Measurements from ENCODE around the gene SFXN1. TPM values are rescaled to one million over a fixed set of nuclear protein-coding genes. Genes with fewer than 3 reads are reported as not detected.
"Not testable (repeated sequence)": the region's sequence is repeated elsewhere in the genome, so short reads cannot be mapped to it uniquely, and the experiment has no call there.

SFXN1 gene, protein sequence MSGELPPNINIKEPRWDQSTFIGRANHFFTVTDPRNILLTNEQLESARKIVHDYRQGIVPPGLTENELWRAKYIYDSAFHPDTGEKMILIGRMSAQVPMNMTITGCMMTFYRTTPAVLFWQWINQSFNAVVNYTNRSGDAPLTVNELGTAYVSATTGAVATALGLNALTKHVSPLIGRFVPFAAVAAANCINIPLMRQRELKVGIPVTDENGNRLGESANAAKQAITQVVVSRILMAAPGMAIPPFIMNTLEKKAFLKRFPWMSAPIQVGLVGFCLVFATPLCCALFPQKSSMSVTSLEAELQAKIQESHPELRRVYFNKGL
- 202 and 239 TPM in 2 replicates for total RNA-seq (2014; rRNA removed; shearing (Covaris generic))

DNA sequence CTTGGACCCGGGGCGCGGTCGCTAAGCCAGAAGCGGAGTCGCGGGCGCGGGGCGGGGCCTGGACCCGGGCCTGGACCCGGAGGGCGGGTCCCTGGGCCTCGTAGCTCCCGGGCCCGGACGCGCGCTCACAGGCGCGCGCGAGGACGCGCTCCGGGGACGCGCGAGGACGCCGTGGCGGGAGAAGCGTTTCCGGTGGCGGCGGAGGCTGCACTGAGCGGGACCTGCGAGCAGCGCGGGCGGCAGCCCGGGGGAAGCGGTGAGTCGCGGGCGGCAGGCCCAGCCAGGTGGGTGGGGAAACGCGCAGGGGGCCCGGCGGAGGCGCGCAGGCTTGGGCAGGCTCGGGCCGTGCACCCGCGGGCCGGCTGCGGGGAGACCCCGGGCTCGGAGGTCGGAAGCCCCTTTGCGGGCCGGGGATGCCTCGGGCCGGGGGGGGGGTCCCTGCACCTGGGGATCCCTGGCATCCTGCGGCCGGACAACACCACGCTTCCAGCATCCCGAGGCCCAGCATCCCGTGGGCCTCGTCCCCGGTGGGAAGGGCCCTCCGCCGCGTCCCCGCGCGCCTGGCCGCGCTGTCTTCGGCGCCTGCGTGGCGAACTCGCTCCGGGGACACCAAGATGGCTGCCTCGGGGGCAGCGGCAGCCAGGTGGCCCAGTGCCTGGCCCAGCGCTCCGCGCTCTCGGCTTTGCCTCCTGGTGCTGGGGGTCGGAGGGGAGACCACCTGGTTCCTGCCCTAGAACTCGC, at the start of gene SFXN1:
Gene SFXN1, plus strand, starts transcription at position 177 of the 741 bp plus-strand sequence. CDS start 13,544 bp downstream, outside the sequence.
- peak; percentile 50 for DNase-seq (ENCODE audit: low spot score)

DNA sequence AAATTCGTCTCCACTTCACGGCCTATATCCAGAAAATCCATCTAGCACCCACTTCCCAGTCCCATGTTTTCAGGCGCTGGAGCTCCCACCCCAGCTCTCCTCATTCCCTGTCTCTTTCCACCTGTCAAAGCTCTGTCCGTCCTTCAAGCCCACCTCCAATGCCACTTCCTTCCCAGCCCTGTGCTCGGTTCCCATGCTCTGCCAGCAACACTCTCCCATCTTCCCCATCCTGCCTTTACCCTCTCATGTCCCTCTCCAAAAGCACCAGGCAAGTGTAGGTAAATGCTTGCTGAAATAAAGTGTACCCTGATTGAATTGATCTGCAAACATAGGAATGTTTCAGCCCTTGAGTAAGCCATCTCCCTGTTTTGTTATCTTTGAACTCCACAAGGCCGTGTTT, 43.6 kb upstream of the SFXN1 start:
- no peak for DNase-seq (ENCODE audit: low spot score)

DNA sequence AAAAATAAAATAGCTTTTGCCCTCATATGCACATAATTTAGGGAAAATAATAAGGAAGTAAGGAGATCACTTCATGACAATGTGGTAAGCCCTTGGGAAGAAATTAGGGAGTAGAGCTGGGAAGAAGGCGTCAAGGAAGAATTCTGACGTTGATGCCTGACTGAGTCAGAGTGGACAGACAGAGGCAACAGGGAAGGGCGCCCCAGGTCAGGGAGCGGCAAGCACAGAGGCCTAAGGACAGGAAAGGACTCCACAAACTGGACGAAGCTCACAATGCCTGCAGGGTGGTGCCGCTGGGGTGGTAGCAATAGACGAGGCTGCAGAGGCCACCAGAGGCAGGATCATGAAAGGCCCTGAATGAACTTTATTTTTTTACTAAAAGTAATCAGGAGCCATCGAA, 42.0 kb upstream of the SFXN1 start:
- DNase-seq (ENCODE audit: low spot score) = no peak

DNA sequence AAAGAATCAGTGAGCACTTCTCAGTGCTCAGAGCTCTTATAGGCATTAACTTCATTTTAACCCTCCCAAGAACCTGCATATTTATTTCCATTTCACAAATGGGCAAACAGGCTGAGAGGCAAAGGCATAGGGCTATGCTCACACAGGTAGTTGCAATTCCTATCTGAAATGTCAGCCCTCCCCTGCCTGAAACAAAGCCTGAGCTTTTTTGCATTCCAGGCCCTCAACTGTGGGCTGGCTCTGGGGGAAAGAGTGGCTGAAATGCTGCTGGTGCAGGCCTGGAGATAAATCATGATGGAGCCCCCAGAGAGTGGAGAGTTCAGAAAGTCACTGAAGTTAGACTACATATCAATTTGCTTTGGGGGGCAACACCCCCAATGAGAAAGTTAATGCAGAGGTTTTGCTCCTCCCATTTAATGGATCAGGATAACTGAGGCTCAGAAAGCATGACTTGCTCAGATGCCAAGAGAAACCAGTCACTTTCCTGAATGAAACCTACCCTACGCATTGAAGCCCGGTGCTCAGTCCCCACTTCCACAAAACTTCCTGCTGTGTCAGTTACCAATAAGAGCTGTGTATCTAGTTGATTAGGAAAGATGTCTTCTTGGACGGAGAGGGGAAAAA, 40.0 kb upstream of the SFXN1 start:
- no peak for DNase-seq (ENCODE audit: low spot score)

DNA sequence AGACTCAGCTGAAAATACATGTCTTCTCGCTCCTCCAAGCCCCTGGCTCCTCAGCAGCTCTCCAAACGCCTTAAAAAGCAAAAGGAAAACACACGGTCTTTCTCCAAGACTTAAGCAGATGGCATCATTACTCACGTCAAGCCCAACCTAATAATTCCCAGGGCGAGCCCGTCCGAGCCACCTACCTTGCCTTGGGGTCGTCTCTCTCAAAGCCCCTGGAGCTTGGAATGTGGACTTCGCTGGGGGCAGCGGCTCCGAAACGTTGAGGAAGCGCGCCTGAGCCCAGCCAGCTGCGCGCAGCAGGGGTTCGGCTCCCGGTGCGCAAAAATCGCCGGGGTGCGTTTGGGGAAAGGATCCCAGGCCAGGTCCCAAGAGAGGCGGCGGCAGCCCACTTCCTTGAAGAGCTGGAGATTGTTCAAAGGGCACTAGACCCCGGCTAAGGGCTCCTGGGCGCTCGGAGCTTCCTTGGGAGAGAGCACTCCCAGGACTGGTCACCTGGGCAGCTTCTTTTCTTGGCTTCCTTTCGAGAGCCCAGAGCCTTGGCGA, 34.8 kb upstream of the SFXN1 start:
- DNase-seq (ENCODE audit: low spot score) = no peak

DNA sequence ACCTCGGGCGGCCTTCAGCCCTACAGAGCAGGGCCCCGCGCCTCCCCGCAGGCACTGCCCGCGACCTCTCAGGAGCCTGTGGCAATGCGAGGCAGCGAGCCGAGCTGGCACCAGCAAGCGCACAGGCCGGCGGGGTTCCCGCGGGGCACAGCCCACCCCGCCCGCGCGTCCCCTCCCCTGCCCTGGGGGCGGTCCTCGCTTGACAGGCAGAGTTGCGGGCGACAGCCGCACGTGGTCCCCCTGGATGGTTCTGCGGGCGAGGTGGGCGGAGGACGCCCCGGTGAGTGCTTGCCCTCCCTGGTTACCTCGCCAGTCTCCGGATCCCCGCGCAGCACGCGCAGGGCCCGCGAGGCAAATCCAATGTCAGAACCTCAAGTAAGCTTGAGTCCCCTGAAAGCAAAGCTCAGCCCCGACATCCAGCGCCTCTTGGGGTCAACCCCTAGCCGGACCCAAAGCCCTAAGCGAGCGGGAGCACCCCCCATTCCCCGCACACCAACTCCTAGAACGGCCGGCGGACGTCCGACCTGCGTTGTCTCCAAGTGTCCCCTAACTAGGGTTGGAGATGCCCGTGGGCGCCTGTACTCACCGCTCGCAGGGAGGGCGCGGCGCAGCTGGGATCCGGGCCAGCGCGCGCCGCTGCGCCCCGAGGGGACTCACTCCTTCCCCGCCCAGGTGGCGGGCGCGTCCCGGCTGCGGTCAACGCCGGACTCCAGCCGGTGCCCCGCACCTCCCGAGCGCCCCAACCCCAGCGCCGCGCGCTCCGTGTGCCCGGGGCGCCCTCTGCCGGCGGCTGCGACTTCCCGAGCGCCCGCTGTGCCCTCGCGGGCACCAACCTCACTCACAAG, 34.1 kb upstream of the SFXN1 start, which contains the start of gene DRD1:
Gene DRD1, minus strand, starts transcription at position 123 of the 845 bp plus-strand sequence. CDS start 1,083 bp downstream, outside the sequence.
- no peak for DNase-seq (ENCODE audit: low spot score)

DNA sequence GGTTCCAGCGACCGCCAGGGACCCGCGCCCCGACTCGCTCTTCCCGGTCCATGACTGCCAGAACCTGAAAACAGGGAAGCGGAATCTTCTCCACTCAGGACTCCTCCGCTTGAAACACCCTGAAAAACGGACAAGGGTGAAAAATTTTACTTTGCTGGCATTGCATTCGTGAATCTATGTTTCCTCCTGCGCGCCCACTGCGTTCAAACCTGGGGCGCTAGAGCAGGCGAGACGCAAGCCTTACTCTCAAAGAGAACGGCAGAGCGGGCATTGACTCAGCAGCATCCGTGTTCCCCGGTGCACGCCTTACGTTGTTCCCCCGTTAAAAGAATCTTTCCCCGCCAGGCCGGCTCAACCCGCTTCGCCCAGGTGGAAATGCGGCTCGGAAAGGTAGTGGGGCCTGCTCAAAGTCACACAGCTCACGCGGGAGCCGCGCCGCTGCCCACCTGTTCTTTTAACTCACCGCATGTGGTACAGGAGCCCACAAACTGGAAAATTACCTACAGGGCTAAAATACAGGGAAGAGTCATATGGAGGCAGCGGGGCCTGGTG, 33.4 kb upstream of the SFXN1 start:
- no peak for DNase-seq (ENCODE audit: low spot score)

DNA sequence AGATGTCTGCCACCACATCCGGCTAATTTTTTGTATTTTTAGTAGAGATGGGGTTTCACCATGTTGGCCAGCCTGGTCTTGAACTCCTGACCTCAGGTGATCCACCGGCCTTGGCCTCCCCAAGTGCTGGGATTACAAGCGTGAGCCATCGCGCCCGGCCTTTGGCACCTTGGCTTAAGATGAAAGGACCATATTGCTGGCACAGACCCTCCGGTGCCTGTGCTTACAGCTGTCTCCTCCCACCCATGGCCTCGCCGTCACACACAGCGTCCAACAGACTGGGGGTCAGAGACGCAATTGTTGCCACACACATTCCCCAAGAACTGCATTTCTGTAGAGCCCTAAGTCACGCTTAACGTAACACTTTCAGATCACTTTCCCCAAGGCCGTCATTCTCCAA, 32.0 kb upstream of the SFXN1 start:
- DNase-seq (ENCODE audit: low spot score) = not testable (repeated sequence)

DNA sequence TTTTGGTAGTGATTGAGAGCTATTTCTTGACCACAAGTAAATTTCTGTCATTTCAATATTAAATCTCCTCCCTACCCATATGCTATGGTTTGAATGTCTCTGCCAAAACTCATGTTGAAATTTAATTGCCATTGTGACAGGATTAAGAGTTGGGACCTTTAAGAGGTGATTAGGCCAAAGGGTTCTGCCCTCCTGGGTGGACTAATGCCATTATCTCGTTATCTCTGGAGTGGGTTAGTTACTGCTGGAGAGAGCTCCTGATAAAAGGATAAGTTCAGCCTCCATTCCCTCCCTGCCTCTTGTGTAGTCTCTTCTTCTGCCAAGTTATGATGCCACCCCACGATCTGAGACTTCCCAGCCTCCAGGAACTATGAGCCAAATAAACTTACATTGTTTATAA, 30.8 kb upstream of the SFXN1 start:
- DNase-seq (ENCODE audit: low spot score) = no peak

DNA sequence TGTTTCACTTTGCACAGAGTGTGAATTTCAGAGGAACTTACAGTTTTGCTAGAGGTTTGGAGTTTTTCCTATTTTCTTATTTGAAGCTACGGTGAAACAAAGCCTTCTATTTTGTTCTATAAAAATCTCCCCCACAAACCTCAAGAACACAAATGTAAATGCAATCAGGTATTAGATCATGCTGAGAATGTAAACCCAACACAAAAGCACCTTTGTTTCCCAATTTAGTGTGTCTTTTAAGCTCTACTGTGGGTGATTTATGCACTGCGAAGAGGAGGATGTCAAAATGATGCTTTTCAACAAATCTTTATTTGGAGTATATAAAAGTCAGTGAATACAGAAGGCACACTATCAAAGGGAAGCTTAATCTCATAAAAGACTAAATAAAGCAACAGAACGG, 30.1 kb upstream of the SFXN1 start:
- DNase-seq (ENCODE audit: low spot score) = no peak

DNA sequence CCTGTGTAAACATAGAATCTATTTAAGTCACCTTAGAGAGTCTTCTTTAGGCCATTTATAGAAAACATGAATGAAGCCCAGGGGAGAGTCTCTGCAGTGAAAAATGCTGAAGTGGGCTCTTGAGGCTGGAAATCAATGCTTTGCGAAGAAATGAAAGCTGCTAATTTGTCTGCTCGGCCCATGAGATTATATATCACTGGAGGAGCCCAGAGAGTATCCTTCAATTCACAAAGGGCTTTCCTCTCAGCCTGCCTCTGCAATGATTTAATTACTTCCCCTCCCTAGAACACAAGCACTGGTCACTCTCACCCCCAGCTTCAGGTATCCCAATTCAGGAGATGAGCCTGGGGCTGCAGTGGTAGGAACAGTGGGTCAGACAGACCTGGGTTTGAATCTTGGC, 26.2 kb upstream of the SFXN1 start:
- no peak for DNase-seq (ENCODE audit: low spot score)

DNA sequence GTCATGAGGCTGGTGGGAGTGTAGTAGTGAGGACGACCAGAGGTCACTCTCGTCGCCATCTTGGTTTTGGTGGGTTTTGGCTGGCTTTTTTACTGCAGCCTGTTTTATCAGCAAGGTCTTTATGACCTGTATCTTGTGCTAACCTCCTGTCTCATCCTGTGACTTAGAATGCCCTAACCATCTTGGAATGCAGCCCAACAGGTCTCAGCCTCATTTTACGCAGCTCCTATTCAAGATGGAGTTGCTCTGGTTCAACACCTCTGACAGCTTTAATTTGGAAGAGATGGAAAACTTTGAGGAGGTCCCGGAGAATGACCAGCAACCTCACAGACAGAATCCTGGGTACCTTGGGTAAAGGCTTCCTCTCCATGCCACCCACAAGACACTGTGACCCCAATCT, 24.0 kb upstream of the SFXN1 start:
- DNase-seq (ENCODE audit: low spot score) = not testable (repeated sequence)

DNA sequence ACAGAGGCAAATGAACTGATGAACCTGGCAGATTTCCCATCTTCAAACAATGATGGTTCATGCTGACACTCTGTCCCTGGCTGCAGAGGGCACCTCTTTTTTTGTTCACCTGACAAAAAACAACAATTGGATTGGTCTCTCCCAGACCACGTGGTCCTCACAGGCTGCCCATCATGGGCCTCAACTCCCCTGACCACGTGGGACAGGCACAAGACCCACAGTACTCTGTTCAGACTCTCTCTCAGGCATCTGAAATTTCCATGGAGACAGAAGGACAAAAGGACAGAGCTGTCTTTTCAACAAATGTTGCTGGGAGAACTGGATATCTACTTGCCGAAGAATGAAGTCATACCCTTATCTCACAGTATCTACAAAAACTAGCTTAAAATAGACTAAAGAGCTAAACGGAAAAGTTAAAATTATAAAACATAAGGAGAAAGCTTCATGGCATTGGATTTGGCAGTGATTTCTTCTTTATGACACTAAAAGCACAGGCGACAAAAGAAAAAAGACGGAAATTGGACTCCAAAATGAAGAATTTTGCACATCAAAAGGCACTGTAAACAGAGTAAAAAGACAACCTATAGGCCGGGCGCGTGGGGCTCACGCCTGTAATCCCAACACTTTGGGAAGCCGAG, 22.1 kb upstream of the SFXN1 start:
- no peak for DNase-seq (ENCODE audit: low spot score)

DNA sequence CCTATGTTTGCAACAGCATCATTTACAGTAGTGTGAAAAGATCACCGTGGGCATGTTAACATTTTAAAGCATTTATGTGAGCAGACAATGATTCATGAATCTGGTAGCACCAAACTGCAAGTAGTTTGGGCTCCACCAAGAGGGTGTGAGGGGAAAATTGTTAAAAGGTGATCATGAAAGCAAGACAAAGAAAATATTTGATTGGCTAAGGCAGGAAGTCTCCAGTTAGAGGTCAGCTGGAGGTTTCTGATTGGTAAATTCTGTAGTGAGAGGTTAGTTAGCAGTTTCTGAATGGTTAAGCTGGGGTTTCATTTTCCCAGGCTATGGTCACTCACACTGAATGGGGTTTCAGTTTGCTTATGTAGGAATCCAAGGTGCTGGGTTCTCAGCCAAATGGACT, 20.9 kb upstream of the SFXN1 start:
- peak; percentile 63 for DNase-seq (ENCODE audit: low spot score)

DNA sequence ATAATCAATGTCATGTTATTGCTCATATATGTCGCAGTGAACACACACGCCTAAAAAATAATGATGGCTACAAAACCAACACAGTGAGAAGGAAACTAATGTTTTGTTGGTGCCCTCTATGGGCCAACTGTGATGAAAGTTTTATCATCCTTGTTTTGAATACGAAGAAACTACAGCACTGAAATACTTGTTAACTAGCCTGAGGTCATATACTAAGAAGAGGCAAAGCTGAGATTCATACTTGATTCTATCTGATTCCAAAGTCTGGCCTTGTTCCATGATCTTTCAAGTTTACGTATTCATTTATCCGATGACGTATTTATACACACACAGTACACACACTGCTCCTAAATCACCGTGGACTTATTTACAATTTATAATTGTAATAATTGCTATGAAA, 18.2 kb upstream of the SFXN1 start:
- DNase-seq (ENCODE audit: low spot score) = peak; percentile 33

DNA sequence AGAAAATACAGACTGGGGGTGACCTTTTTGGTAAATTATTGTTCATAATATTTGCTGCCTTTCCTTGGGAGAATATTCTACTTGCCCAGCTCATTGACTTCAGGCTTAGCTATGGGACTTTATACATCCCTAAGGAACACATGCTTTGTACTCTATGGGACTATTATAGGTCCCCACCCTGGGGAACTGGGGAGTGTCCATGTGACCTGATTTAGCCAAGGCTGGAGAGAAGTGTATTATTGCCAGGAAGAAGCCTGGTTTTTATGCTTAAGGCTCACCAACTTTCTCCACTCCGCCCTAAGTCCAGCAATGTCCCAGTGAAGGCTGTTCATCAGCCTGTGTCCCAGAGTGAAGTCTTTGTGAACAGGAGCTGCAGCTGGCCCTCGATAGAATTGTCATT, 17.8 kb upstream of the SFXN1 start:
- no peak for DNase-seq (ENCODE audit: low spot score)

DNA sequence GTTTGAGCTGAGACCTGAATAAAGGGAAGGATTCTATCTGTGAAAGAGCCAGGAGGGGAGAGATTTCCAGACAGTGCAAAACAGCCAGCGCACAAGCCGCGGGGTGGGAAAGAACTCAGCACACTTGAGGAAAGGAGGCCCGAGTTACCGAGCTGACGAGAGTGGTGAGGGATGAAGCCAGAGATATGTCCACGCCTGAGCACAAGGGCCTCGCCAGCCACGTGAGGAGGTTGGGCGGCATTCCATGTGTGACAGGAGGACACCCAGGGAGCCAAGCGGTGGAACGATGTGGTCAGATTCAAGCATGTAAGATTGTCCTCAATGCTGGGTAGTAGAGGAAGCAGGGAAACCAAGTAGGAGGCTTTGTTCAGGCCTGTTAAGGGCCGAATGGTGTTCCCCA, 17.0 kb upstream of the SFXN1 start:
- DNase-seq (ENCODE audit: low spot score) = no peak

DNA sequence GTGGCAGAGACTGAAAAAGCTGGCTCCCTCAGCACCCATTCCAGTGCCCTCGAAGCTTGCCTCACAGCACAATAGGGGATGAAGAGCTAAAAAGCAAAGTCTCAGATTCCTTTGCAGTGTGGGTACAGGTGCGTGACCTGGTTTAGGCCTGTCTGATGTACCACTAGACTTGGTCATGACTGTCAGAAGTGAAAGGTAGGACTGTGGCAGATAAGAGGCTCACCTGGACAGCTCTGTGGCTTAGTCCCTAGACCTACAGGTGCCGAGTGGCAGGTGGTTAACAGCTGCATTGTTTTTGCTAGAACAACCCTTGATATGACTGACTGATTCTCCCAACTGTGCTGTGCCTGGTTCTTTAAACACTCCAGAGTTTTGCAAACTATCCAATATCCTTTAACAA, 14.7 kb upstream of the SFXN1 start:
- DNase-seq (ENCODE audit: low spot score) = no peak

DNA sequence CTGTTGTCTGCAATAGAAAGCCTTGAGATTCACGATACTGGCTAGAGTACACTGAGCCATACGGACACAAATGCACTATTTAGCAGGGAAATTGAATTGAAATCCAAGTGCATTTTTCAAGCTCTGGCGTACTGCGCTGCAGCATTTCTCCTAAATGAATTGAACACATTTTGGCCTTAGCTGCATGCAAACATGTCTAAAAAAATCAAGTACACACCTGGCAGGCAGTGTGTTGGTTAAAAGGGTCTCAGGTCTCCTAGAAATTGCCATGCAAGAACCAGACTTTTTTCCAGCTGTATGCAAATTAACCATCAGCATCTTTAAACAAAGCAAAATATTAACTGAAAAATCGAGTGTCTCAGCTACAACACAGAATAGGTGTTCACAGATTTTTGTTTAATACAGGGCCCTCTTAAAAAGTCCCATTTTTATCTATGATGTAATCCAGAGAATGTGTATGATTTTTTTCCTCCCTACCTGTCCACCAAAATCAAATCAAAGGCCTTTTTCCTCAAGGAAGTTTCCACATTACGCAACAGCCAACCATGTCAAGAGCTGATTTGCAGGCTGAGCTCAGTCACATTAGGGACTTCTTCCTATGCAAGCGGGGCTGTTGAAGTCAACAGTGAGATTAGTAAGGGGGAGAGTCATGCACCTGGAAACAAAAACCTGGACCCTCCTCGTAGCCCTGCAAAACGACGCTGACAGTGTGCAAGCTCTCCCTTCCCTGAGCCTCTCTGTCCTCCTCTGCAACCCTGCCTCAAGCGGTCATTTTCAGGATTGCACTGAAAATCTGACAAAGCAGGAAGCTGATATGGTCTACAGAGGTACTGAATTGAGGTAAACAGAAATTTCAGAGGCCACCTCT, 14.1 kb upstream of the SFXN1 start:
- DNase-seq (ENCODE audit: low spot score) = peak; percentile 38

DNA sequence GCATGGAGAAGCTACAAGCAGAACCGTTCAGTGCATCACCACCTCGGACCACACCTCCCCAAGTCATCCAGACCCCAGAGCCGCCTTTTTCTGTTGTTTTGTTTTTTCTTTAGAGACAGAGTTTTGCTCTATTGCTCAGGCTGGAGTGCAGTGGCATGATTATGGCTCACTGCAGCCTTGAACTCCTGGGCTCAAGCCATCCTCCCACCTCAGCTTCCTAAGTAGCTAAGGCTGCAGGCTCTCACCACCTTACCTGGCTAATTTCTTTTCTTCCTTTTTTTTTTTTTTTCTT, 13.5 kb upstream of the SFXN1 start:
- no peak for DNase-seq (ENCODE audit: low spot score)
